Fibroblast of villous mesenchyme (primary cell): Measurements from ENCODE around the gene SMCP. TPM values are rescaled to one million over a fixed set of nuclear protein-coding genes. Genes with fewer than 3 reads are reported as not detected.

Experiments
- DNase-seq: peaks from one replicate; pipeline ENCODE4 v3.0.0-alpha.2; 2010; ENCODE audit warnings: low read depth
- H3K4me3 ChIP-seq: 2 replicates; pipeline ENCODE4 v1.5.1; 2011; ENCODE audit warnings: low read depth, mild to moderate bottlenecking, low read length
- CTCF ChIP-seq: IDR thresholded peaks from 2 replicates; pipeline ENCODE4 v1.5.1; 2012; ENCODE audit warnings: low read depth, mild to moderate bottlenecking, low read length; ENCODE audit not compliant: insufficient read depth
- total RNA-seq: library from RNA; depleted of rRNA; stranded (reverse); fragments of >200 nt; gene quantifications from 2 replicates; pipeline ENCODE4 v1.2.3, GENCODE V29; 2012

The SMCP gene
- total RNA-seq, 1 donor, result not detected

- TF ChIP-seq CTCF, result no peak
- DNase-seq, result no peak
- no peak overlapping the region for H3K4me3 ChIP-seq
These were observed 8.0 kb downstream of the SMCP start for GRCh38 chr1:152886085-152886484.

GRCh38 chr1:152886758-152887409 lies 8.8 kb downstream of the SMCP start:
- no peak for TF ChIP-seq CTCF

GRCh38 chr1:152888126-152888525 lies 10.0 kb downstream of the SMCP start:
- no peak overlapping the region for H3K4me3 ChIP-seq
- no peak for DNase-seq
- TF ChIP-seq CTCF, result no peak

More at GRCh38 chr1:152886758-152887409, 8.8 kb downstream of the SMCP start:
- no peak for DNase-seq
- no peak overlapping the region for H3K4me3 ChIP-seq

GRCh38 chr1:152899027-152899426 lies 20.9 kb downstream of the SMCP start:
- no peak for DNase-seq
- TF ChIP-seq CTCF, result no peak

GRCh38 chr1:152899883-152900282 lies 21.8 kb downstream of the SMCP start:
- no peak for DNase-seq
- H3K4me3 ChIP-seq, result no peak overlapping the region
- no peak for TF ChIP-seq CTCF

More at GRCh38 chr1:152899027-152899426, 20.9 kb downstream of the SMCP start:
- no peak overlapping the region for H3K4me3 ChIP-seq

GRCh38 chr1:152901631-152902030 lies 23.5 kb downstream of the SMCP start:
- no peak overlapping the region for H3K4me3 ChIP-seq
- TF ChIP-seq CTCF, result no peak
- DNase-seq, result no peak

GRCh38 chr1:152902636-152903035 lies 24.5 kb downstream of the SMCP start:
- H3K4me3 ChIP-seq, result no peak overlapping the region
- DNase-seq, result no peak
- TF ChIP-seq CTCF, result no peak
